Activated CD8-positive, alpha-beta T cell treated with anti-CD3 and anti-CD28 coated beads for 36 hours (primary cell): Measurements from ENCODE around the gene DNAAF2. TPM values are rescaled to one million over a fixed set of nuclear protein-coding genes. Genes with fewer than 3 reads are reported as not detected.
"Not testable (repeated sequence)": the region's sequence is repeated elsewhere in the genome, so short reads cannot be mapped to it uniquely, and the experiment has no call there.

ENCODE experiments used
- ATAC-seq: fragments of 200-7000 bp; cut with Tn5 transposase; one replicate; pipeline ENCODE4 v1.10.0; 2021; ENCODE audit warnings: mild to moderate bottlenecking, moderate library complexity
- CTCF ChIA-PET: fragments of 350-600 bp; sonication (Branson Sonifier 250); formaldehyde crosslinking; loops from one replicate; lab custom pipeline; 2021; ENCODE audit warnings: antibody characterized with exemption; lab: Charles Lee
- POLR2A ChIA-PET: fragments of 350-600 bp; sonication (Branson Sonifier 250); formaldehyde crosslinking; loops from one replicate; lab custom pipeline; 2021; ENCODE audit warnings: antibody characterized with exemption; lab: Charles Lee
- DNase-seq: peaks from one replicate; pipeline ENCODE4 v3.0.0-alpha.2; 2020
- H3K27ac Mint-ChIP-seq: one replicate; pipeline ENCODE4 v1.8.0; 2021; ENCODE audit warnings: mild to moderate bottlenecking, mixed read lengths
- H3K27me3 Mint-ChIP-seq: one replicate; pipeline ENCODE4 v1.8.0; 2021; ENCODE audit warnings: mixed read lengths
- H3K36me3 Mint-ChIP-seq: one replicate; pipeline ENCODE4 v1.8.0; 2021; ENCODE audit warnings: low read depth, mixed read lengths
- H3K4me1 Mint-ChIP-seq: one replicate; pipeline ENCODE4 v1.8.0; 2021; ENCODE audit warnings: low read depth, mixed read lengths
- H3K4me3 Mint-ChIP-seq: one replicate; pipeline ENCODE4 v1.8.0; 2021; ENCODE audit warnings: mild to moderate bottlenecking, moderate library complexity, mixed read lengths
- H3K9me3 Mint-ChIP-seq: one replicate; pipeline ENCODE4 v1.8.0; 2021; ENCODE audit warnings: mixed read lengths
- CTCF ChIP-seq: fragments of 200-600 bp; IDR thresholded peaks from one replicate; pipeline ENCODE4 v1.8.0; 2022; ENCODE audit warnings: antibody characterized with exemption, mild to moderate bottlenecking
- intact Hi-C: fragments of 100-400 bp; cut with micrococcal nuclease; formaldehyde crosslinking; loops from one replicate; pipeline ENCODE4 v1.10.0; 2022
- total RNA-seq, 2 experiments: library from RNA; stranded (reverse); gene quantifications; one replicate each; pipeline ENCODE4 v1.2.3, GENCODE V29; 2021

The DNAAF2 gene
- total RNA-seq, 2 experiments from 2014 or later: 10.4 to 11.0 TPM

DNA sequence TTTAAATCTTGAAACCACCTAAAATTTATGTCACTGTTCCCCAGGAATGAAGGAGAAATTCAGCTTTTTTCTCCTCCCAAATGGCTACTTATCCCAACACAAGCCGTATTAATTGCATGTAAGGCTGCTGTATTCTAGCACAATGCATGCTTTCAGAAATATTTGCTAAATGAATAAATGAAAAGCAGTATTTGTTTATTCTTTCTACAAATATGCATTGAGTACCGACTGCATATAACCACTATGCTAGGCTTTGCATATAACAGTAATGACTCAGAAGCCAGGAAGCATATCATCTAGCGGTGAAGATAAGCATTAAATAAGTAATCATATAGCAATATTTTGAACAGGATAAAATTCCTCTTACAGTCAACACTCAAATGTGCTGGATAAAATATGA lies 42.0 kb downstream of the DNAAF2 start:
- Mint-ChIP-seq H3K4me3 (no peak overlapping the region), H3K4me1 (peaks cover 11% of the 10 kb centered on the region), H3K27me3 (no peaks in the 10 kb centered on the region), H3K9me3 (no peaks in the 10 kb centered on the region), H3K27ac (no peak overlapping the region), H3K36me3 (no peaks in the 10 kb centered on the region)
- ChIA-PET POLR2A (interaction anchor here (6.9 kb wide), 1 partner anchor 8 kb away, joined by 110 read pairs; the partner anchor contains the start of gene RPS29), CTCF (no interaction called here)
- ATAC-seq (no peak), DNase-seq (no peak)
- TF ChIP-seq CTCF: no peak
- intact Hi-C loops: no loop called here

DNA sequence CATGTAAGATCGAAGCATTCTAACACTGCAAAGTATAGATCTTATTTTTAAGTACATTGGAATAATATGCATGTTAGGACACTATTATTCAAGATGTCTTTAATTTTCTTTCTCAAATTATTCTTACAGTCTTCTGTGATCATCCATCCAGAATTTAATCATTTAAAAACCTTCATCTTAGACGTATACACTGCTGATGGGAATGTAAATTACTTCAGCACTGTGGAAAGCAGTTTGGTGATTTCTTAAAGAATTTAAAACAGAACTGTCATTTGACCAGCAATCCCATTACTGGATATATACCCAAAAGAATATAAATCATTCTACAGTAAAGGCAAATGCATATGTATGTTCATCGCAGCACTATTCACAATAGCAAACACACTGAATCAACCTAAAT lies 45.7 kb downstream of the DNAAF2 start:
- H3K36me3 Mint-ChIP-seq: peaks cover 21% of the 10 kb centered on the region
- no peaks in the 10 kb centered on the region for H3K9me3 Mint-ChIP-seq
- ChIA-PET CTCF (no interaction called here), POLR2A (no interaction called here)
- no peak overlapping the region for H3K4me3 Mint-ChIP-seq
- no peak overlapping the region for H3K27ac Mint-ChIP-seq
- peaks cover 11% of the 10 kb centered on the region for H3K4me1 Mint-ChIP-seq
- ATAC-seq (no peak), DNase-seq (no peak)
- intact Hi-C loops: no loop called here
- H3K27me3 Mint-ChIP-seq: peaks cover 2% of the 10 kb centered on the region
- no peak for TF ChIP-seq CTCF

- H3K4me1 Mint-ChIP-seq: peaks cover 33% of the 10 kb centered on the region
- DNase-seq (peak; percentile 87), ATAC-seq (peak; percentile 45)
- peaks cover 2% of the 10 kb centered on the region for H3K27me3 Mint-ChIP-seq
- H3K4me3 Mint-ChIP-seq: peak overlapping the region; percentile 91
- ChIA-PET POLR2A (interaction anchor here (0.5 to 5.8 kb wide), 17 partner anchors 10 to 499 kb away, joined by 3 to 110 read pairs (median 3); partner anchors contain the start of genes KLHDC2, LRR1, MGAT2 and RPL36AL), CTCF (interaction anchor here (0.6 to 4.5 kb wide), 18 partner anchors 8 to 181 kb away, joined by 3 to 27 read pairs (median 4); partner anchors contain the start of genes DNAAF2, KLHDC2, LRR1 and MGAT2)
- intact Hi-C loops: no loop called here
- no peaks in the 10 kb centered on the region for H3K9me3 Mint-ChIP-seq
- H3K27ac Mint-ChIP-seq: peak overlapping the region; percentile 96
- peak; percentile 99 for TF ChIP-seq CTCF
- peaks cover 46% of the 10 kb centered on the region for H3K36me3 Mint-ChIP-seq
Measured at GRCh38 chr14:49586673-49587460, 48.2 kb downstream of the DNAAF2 start.

DNA sequence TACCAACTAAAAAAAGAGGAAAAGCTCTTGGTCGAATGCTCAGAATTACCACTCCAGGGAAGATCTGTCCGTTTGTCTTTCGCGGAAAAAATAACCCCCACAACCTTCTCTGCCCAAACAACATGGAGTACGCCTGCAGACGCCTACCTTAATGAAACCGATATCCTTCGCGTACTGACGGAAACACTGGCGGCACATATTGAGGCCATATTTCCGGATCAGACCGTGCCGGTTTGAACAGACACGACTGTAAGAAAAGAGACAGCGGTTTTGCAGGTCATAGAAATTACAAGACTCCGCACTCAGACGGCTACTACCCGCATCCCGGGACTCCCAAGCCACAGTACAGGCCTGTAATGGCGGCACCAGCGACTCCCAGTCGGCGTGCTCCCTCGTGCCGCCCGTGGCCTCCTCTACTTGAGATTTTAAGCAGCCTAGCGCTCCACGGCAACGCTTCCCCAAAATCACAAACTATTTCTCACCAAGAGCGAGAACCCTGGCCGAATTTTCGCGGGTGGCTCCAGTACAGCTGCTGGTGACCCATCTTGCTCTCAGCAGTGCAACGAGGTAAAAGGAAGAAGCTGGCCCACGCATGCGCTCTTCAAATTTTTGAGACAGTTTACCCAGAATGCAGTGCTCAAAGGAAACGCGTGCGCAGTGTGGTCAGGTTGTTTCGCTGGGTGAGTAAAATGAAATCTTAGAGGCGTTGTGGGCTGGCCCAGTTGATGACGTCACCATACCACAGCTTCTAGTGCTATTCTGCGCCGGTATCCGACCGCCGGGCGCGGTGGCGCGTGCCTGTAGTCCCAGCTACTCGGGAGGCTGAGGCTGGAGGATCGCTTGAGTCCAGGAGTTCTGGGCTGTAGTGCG lies 49.0 kb downstream of the DNAAF2 start, which contains the start of gene RPS29:
TSS of gene RPS29 (minus strand) at position 578 of the 870 bp plus-strand sequence. CDS start at position 544, 34 bp downstream.
- ATAC-seq: peak; percentile 82
- H3K27ac Mint-ChIP-seq: peak within 1 kb of the TSS; percentile 96
- peaks cover 54% of the 10 kb centered on the region for H3K36me3 Mint-ChIP-seq

DNA sequence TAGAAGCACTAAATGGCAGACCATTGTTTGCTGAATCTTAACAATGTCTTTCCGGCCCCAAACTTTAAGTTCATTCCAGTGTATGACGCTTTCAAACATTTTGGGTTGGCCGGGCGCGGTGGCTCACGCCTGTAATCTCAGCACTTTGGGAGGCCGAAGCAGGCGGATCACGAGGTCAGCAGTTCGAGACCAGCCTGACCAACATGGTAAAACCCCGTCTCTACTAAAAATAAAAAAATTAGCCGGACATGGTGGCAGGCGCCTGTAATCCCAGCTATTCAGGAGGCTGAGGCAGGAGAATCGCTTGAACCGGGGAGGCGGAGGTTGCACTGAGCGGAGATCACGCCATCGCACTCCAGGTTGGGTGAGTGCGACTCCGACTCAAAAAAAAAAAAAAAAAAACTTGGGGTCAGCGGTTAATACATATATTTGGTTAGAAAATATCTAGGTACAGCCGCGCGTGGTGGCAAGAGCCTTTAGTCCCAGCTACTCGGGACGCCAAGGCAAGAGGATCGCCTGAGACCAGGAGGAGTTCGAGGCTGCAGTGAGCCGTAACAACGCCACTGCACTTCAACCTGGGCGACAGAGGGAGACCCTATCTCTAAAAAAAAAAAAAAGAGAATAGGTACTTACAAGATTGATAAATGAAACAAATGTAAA lies 49.9 kb downstream of the DNAAF2 start:
- Mint-ChIP-seq H3K36me3 (peaks cover 57% of the 10 kb centered on the region), H3K4me3 (peak overlapping the region; percentile 91)
- H3K27me3 Mint-ChIP-seq: not testable (repeated sequence)

More for the DNA sequence above, 49.0 kb downstream of the DNAAF2 start, which contains the start of gene RPS29:
- H3K27me3 Mint-ChIP-seq: peaks cover 2% of the 10 kb centered on the region
- H3K4me1 Mint-ChIP-seq: peaks cover 41% of the 10 kb centered on the region
- no peaks in the 10 kb centered on the region for H3K9me3 Mint-ChIP-seq
- peak within 1 kb of the TSS; percentile 91 for H3K4me3 Mint-ChIP-seq
- DNase-seq: peak; percentile 99
- TF ChIP-seq CTCF: no peak
- intact Hi-C loops: no loop called here
- ChIA-PET CTCF (interaction anchor here (1.0 to 4.5 kb wide), 14 partner anchors 8 to 182 kb away, joined by 3 to 27 read pairs (median 4); partner anchors contain the start of genes DNAAF2, KLHDC2, LRR1 and MGAT2), POLR2A (interaction anchor here (0.5 to 5.8 kb wide), 22 partner anchors 9 to 853 kb away, joined by 3 to 110 read pairs (median 3); partner anchors contain the start of genes ARF6, DNAAF2, KLHDC2 and LRR1)

More for the DNA sequence above, 49.9 kb downstream of the DNAAF2 start:
- POLR2A ChIA-PET: interaction anchor here (0.6 to 5.8 kb wide), 15 partner anchors 8 to 852 kb away, joined by 3 to 110 read pairs (median 4); partner anchors contain the start of genes ARF6, DNAAF2, LRR1 and MGAT2
- H3K9me3 Mint-ChIP-seq, ATAC-seq, intact Hi-C loops: not testable (repeated sequence)
- DNase-seq: peak; percentile 49
- Mint-ChIP-seq H3K4me1 (peaks cover 45% of the 10 kb centered on the region), H3K27ac (peak overlapping the region; percentile 96)
- CTCF ChIA-PET: interaction anchor here (0.7 to 4.5 kb wide), 6 partner anchors 14 to 277 kb away, joined by 3 to 25 read pairs (median 3); partner anchors contain the start of genes DNAAF2, LRR1, MGAT2 and RPL36AL
